Sciatic nerve (tissue), 2 donors: Measurements from ENCODE around the gene NFYC. TPM values are rescaled to one million over a fixed set of nuclear protein-coding genes. Genes with fewer than 3 reads are reported as not detected.
A peak's percentile ranks its signal among the peaks of the same experiment; 100 is the strongest.

Source experiments
- ATAC-seq: fragments of 200-7000 bp; cut with Tn5 transposase; one replicate; pipeline ENCODE4 v1.9.1; 2020; ENCODE audit warnings: mild to moderate bottlenecking, moderate library complexity
- DNase-seq: peaks from one replicate; pipeline ENCODE4 v3.0.0-alpha.2; 2020; ENCODE audit warnings: low spot score
- intact Hi-C: fragments of 100-400 bp; cut with DNase I; formaldehyde crosslinking; loops from one replicate; pipeline ENCODE4 v1.14.2; 2022
- total RNA-seq: library from RNA; stranded (reverse); fragmentation: NEBNext Ultra II Directional; extraction: Animal tissue kit (Norgen Biotek cat#: 25700); gene quantifications from one replicate; pipeline ENCODE4 v1.2.1, GENCODE V29; 2021
- donor health status: DM: no; HTN: no; CAD: no.
- donor health status: DM: no; HTN: no; CAD: no.

The NFYC gene
- total RNA-seq, 1 donor from 2014 or later = 46.7 TPM

- DNase-seq (no peak), ATAC-seq (no peak)
- intact Hi-C loops = no loop called here
Observed at GRCh38 chr1:40664167-40664537, 27.4 kb upstream of the NFYC start.

- ATAC-seq (no peak), DNase-seq (no peak)
- intact Hi-C loops = no loop called here
Observed at GRCh38 chr1:40664791-40665190, 26.7 kb upstream of the NFYC start.

- DNase-seq (peak; percentile 90), ATAC-seq (peak; percentile 94)
- intact Hi-C loops = no loop called here
Observed at GRCh38 chr1:40665335-40666171, 26.0 kb upstream of the NFYC start, which contains the start of gene RIMS3. Gene RIMS3, minus strand, starts transcription at chr1:40665682. Its CDS starts 23,757 bp downstream, at chr1:40641925.

GRCh38 chr1:40668769-40669525, 22.6 kb upstream of the NFYC start:
- ATAC-seq (peak; percentile 62), DNase-seq (peak; percentile 88)
- intact Hi-C loops = no loop called here

- no peak for DNase-seq
- intact Hi-C loops = no loop called here
- no peak for ATAC-seq
Observed at GRCh38 chr1:40673452-40673851, 18.1 kb upstream of the NFYC start.

- no peak for DNase-seq
- intact Hi-C loops = no loop called here
Observed at GRCh38 chr1:40676501-40676900, 15.0 kb upstream of the NFYC start.

GRCh38 chr1:40679165-40679953, 12.1 kb upstream of the NFYC start:
- intact Hi-C loops = no loop called here

More at GRCh38 chr1:40676501-40676900, 15.0 kb upstream of the NFYC start:
- ATAC-seq = no peak

GRCh38 chr1:40684669-40685068, 6.8 kb upstream of the NFYC start:
- intact Hi-C loops = no loop called here
- no peak for DNase-seq
- ATAC-seq = no peak

More at GRCh38 chr1:40679165-40679953, 12.1 kb upstream of the NFYC start:
- no peak for ATAC-seq
- no peak for DNase-seq

- intact Hi-C loops = no loop called here
- DNase-seq (no peak), ATAC-seq (no peak)
Observed at GRCh38 chr1:40687059-40687458, 4.4 kb upstream of the NFYC start.

- intact Hi-C loops = no loop called here
- ATAC-seq = no peak
- no peak for DNase-seq
Observed at GRCh38 chr1:40687661-40688060, 3.8 kb upstream of the NFYC start.

- intact Hi-C loops = no loop called here
- ATAC-seq (no peak), DNase-seq (no peak)
Observed at GRCh38 chr1:40689737-40690136, 1.8 kb upstream of the NFYC start.

GRCh38 chr1:40690771-40691537, 550 bp upstream of the NFYC start:
- ATAC-seq = no peak
- no peak for DNase-seq
- intact Hi-C loops = no loop called here

- intact Hi-C loops = no loop called here
- ATAC-seq (peak; percentile 25), DNase-seq (no peak)
Observed at GRCh38 chr1:40692429-40692895, 958 bp downstream of the NFYC start.

GRCh38 chr1:40693425-40693824, 1.9 kb downstream of the NFYC start:
- DNase-seq (no peak), ATAC-seq (no peak)
- intact Hi-C loops = no loop called here

- intact Hi-C loops = no loop called here
- no peak for DNase-seq
- no peak for ATAC-seq
Observed at GRCh38 chr1:40694353-40694874, 2.9 kb downstream of the NFYC start.

GRCh38 chr1:40696294-40696693, 4.8 kb downstream of the NFYC start:
- DNase-seq (no peak), ATAC-seq (no peak)
- intact Hi-C loops = no loop called here

- ATAC-seq = no peak
- intact Hi-C loops = no loop called here
- DNase-seq = no peak
Observed at GRCh38 chr1:40697436-40697835, 5.9 kb downstream of the NFYC start.

- no peak for DNase-seq
- ATAC-seq = no peak
- intact Hi-C loops = no loop called here
Observed at GRCh38 chr1:40699787-40700186, 8.3 kb downstream of the NFYC start.
